ENCODE measurements around the gene GAB2.

The GAB2 gene

GRCh38 chr11:78313898-78314297 lies 103.7 kb downstream of the GAB2 start:
- H3K4me1 ChIP-seq (ENCODE audit: insufficient read depth, low read length), result peaks cover 95% of the 10 kb centered on the region
- H3K4me2 ChIP-seq (ENCODE audit: insufficient read depth, low read length), result 0 out of 2 replicates have a peak overlapping the region, but pooled peaks have one; percentile 0
- peaks cover 62% of the 10 kb centered on the region for H4K20me1 ChIP-seq (ENCODE audit: insufficient read depth, low read length)
- DNase-seq, result no peak
- H2AFZ ChIP-seq (ENCODE audit: low read depth, low read length), result no peak overlapping the region
- no peaks in the 10 kb centered on the region for H3K9me3 ChIP-seq (ENCODE audit: insufficient read depth, low read length, severe bottlenecking)
- H3K36me3 ChIP-seq (ENCODE audit: insufficient read depth, low read length), result peaks cover 20% of the 10 kb centered on the region
- no peak overlapping the region for H3K4me3 ChIP-seq (ENCODE audit: low read depth in 1 of 2, low read length in 2 of 2)
- no peak for ATAC-seq (ENCODE audit: insufficient read depth, low read depth)
- no peak overlapping the region for H3K9ac ChIP-seq (ENCODE audit: low read depth, low read length)
- TF ChIP-seq CTCF (IDR thresholded peaks at IDR 0.05; ENCODE audit: borderline replicate concordance, extremely low read depth, low read length, poor library complexity, severe bottlenecking) (no peak), EZH2 (IDR thresholded peaks at IDR 0.05; ENCODE audit: borderline replicate concordance, low read depth, low read length, severe bottlenecking) (no peak)
- H3K27ac ChIP-seq (ENCODE audit: low read length), result peak overlapping the region; percentile 76
- H3K27me3 ChIP-seq (ENCODE audit: insufficient read depth, low read length, poor library complexity), result no peaks in the 10 kb centered on the region
- peaks cover 99% of the 10 kb centered on the region for H3K79me2 ChIP-seq (ENCODE audit: insufficient read depth, low read length)

DNA sequence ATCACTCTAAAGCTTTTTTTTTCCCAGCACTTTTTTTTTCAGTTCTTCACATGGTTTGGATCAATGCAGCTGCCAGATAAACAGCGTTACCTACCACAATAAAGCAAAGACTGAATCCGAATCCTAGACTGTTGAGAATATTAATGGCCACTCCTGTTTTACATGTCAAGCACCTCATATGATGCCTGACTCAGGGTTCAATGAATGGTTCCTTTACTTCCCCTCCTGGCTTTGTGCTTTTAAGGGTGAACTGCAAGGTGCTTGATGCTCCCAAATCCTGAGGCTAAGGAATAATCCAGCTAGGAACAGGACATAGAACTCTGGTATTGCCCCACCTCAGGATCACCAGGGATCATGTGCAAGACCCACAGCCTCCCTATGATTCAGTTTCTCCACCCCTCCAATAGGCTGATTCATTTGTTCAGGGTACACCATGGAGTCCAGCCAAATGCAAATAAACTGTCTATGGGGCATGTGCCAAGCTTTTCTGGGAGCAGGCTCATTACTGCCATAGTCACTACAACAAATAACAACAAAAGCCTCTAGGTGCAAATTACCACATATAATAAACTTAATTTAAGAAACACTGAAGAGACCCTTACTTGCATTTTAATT lies 104.3 kb downstream of the GAB2 start:
- Histone ChIP-seq H3K9ac (ENCODE audit: low read depth, low read length) (no peak overlapping the region), H2AFZ (ENCODE audit: low read depth, low read length) (no peak overlapping the region), H3K27ac (ENCODE audit: low read length) (peak overlapping the region; percentile 76), H3K4me1 (ENCODE audit: insufficient read depth, low read length) (peaks cover 95% of the 10 kb centered on the region), H3K79me2 (ENCODE audit: insufficient read depth, low read length) (peaks cover 99% of the 10 kb centered on the region), H4K20me1 (ENCODE audit: insufficient read depth, low read length) (peaks cover 58% of the 10 kb centered on the region), H3K27me3 (ENCODE audit: insufficient read depth, low read length, poor library complexity) (no peaks in the 10 kb centered on the region), H3K4me2 (ENCODE audit: insufficient read depth, low read length) (no peak overlapping the region), H3K4me3 (ENCODE audit: low read depth in 1 of 2, low read length in 2 of 2) (no peak overlapping the region), H3K36me3 (ENCODE audit: insufficient read depth, low read length) (peaks cover 18% of the 10 kb centered on the region), H3K9me3 (ENCODE audit: insufficient read depth, low read length, severe bottlenecking) (no peaks in the 10 kb centered on the region)
- no peak for DNase-seq
- no peak for ATAC-seq (ENCODE audit: insufficient read depth, low read depth)
- TF ChIP-seq CTCF (IDR thresholded peaks at IDR 0.05; ENCODE audit: borderline replicate concordance, extremely low read depth, low read length, poor library complexity, severe bottlenecking), result no peak
- TF ChIP-seq EZH2 (IDR thresholded peaks at IDR 0.05; ENCODE audit: borderline replicate concordance, low read depth, low read length, severe bottlenecking), result no peak

DNA sequence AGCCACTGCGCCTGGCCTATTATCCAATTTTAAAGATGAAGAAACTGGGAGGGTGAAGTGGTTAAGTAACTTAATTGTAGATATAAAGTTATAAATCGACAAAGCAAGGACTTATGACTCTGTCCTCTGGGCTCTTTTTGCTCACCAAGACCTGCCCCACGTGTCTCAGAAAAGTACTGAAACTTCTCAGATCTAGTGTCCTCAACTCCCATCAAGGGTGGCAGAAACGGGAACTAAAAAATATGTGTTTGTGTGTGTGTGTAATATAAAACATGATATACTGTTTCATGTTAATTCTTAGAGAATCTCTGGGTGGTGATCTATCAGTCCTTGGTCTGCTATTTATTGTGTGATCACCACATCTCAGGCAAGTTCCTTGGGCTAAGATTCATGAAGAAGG lies 104.9 kb downstream of the GAB2 start:
- no peak for ATAC-seq (ENCODE audit: insufficient read depth, low read depth)

More for the DNA sequence above, 104.9 kb downstream of the GAB2 start:
- Histone ChIP-seq H3K9me3 (ENCODE audit: insufficient read depth, low read length, severe bottlenecking) (no peaks in the 10 kb centered on the region), H3K79me2 (ENCODE audit: insufficient read depth, low read length) (peaks cover 99% of the 10 kb centered on the region), H3K27me3 (ENCODE audit: insufficient read depth, low read length, poor library complexity) (no peaks in the 10 kb centered on the region), H2AFZ (ENCODE audit: low read depth, low read length) (no peak overlapping the region), H4K20me1 (ENCODE audit: insufficient read depth, low read length) (peaks cover 57% of the 10 kb centered on the region), H3K36me3 (ENCODE audit: insufficient read depth, low read length) (peaks cover 23% of the 10 kb centered on the region), H3K27ac (ENCODE audit: low read length) (peak overlapping the region; percentile 76), H3K9ac (ENCODE audit: low read depth, low read length) (no peak overlapping the region), H3K4me3 (ENCODE audit: low read depth in 1 of 2, low read length in 2 of 2) (no peak overlapping the region), H3K4me2 (ENCODE audit: insufficient read depth, low read length) (no peak overlapping the region), H3K4me1 (ENCODE audit: insufficient read depth, low read length) (peaks cover 93% of the 10 kb centered on the region)
- DNase-seq, result no peak
- TF ChIP-seq CTCF (IDR thresholded peaks at IDR 0.05; ENCODE audit: borderline replicate concordance, extremely low read depth, low read length, poor library complexity, severe bottlenecking) (no peak), EZH2 (IDR thresholded peaks at IDR 0.05; ENCODE audit: borderline replicate concordance, low read depth, low read length, severe bottlenecking) (no peak)

Data from DND-41 (cell line).